ENCODE measurements around the gene SLC22A17. TPM values are rescaled to one million over a fixed set of nuclear protein-coding genes. Genes with fewer than 3 reads are reported as not detected.

Gene SLC22A17
- total RNA-seq, 2 donors from 2014 or later: 31.4 to 34.6 TPM

DNA sequence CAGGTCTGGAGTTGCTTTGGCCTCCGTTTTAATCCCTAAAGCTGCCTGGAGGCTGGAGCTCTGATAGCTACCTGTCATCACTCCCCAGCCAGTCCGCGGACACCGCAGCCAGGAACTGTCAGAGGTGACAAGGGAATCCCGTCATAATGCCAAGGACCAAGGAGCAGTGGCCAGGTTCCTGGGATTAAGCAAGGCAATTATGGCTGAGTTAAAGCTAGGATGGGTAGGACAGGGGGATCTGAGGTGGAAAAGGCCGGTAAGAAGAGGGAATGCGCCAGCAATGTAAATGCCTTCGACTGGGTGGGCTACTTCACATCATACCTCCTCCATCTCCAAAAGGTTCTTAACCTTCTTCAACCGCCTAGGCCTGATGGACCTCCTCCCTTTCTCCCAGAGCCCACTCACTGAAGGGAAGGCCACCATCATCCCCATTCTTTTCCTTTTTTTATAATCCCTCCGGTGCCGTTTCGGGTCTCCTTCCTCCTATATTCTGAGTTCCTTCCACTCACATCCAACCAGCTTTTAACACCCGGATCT lies 51.9 kb downstream of the SLC22A17 start:
- intact Hi-C loops (cut with DNase I): no loop called here
- peak; percentile 14 to 30 for ATAC-seq
- peak; percentile 65 for DNase-seq

GRCh38 chr14:23299986-23300686 lies 52.6 kb downstream of the SLC22A17 start:
- DNase-seq: no peak
- intact Hi-C loops (cut with DNase I): loop anchor here in 1 of 2 donors (5.0 kb wide), 1 partner anchor 178 kb away; no protein-coding TSS in a partner anchor
- ATAC-seq: no peak

DNA sequence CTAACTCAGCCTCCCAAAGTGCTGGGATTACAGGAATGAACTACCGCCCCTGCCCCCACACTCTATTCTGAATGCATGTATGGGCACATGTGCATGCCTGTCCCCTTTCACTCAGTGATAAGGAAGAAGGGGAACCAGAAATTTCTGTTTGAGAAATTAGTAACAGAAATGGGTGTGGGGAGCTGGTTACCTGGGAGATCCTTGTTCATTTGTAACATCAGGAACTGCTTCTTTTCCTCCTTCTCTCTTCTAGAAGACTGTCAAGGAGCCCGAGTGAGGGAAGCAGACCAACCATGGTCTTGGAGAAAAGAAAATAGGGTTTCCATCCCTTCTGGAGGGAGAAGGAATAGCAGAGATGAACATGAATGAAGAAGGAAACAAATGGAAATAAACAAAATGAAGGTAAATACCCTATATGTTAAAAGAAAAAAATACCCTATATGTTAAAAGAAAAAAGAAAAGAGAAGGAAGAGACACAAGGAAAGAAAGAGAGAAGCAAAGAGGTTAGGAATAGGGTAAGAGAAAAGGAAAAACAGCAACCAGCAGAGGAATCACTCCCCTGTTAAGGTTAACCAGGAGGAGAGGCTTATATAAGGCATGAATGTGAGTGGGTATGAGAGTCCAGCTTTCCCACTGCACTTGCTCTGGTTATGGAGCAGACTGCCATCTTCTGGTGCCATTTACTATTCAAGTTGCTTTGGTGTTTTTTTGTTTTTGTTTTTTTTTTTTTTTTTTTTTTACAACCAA lies 53.3 kb downstream of the SLC22A17 start:
- DNase-seq: no peak
- intact Hi-C loops (cut with DNase I): loop anchor here in 1 of 2 donors (5.0 kb wide), 1 partner anchor 177 kb away; no protein-coding TSS in a partner anchor
- ATAC-seq: no peak

DNA sequence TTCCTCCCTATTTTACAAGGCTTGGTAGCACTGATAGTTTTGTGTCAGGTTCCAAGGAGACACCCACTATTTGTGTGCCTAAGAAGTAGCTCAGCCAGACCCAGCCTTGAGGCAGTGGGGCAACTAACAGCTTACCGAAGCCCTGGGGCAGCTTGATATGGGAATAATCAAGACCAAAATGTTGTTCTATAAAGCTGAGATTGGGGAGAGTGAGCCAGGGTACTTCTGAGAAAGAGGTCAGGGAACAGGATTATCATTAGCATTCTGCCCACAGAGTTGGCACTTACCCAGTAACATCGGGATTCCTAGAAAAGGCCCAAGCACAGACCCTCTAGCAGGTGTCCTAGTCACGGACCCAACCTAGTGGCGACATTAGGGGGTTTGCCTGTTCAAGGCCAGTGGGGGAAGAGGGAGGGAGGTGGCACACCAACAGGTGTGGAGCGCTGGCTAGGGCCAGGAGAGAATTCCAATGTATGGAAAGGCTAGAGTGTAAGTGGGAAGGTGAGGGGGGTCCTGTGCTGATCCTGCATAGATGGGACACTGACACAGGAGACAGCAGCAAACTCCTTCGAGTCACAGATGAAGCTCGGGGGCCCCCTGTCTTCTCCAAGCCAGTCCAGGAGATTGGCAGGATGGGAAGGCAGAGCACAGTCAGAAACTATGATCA lies 54.9 kb downstream of the SLC22A17 start:
- ATAC-seq (no peak), DNase-seq (no peak)
- intact Hi-C loops (cut with DNase I): loop anchor here in 1 of 2 donors (5.0 kb wide), 1 partner anchor 175 kb away; no protein-coding TSS in a partner anchor

DNA sequence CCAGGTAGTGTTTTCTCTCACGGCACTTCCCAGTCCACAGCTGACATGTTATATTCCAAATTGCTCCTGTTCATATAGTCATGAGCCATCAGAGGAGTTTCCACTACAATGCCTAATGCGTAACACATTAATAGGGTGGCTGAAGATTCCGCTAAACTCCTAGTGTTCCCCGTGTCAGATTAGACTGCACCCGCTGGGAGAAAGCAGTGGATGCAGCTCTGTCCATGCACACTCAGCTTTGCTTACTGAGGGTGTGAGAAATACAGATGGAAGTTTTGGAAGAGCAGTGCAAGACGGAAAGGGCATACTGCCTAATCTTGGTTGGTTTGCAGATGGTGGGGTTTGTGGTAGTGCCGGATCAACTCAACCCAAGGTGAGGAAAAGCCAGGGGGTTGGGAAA lies 55.6 kb downstream of the SLC22A17 start:
- ATAC-seq: no peak
- no peak for DNase-seq
- intact Hi-C loops (cut with DNase I): loop anchor here in 1 of 2 donors (5.0 kb wide), 1 partner anchor 175 kb away; no protein-coding TSS in a partner anchor

Small RNAs within 50 kb of the gene (microRNA-seq; reads per million reads assigned to microRNA genes)
- 8,626 to 9,154 reads per million in 2 donors for gene MIR208A

Other genes starting within 250 kb of the SLC22A17 start
- not detected for gene CIROP, start 247.9 kb downstream of the SLC22A17 start, total RNA-seq
- not detected for gene CEBPE, start 233.6 kb downstream of the SLC22A17 start, total RNA-seq
- 10 to 100 TPM in 1 of 2 donors, 1 to 10 TPM in 1; 8.7 to 16.2 TPM for gene SLC7A8, start 169.2 kb downstream of the SLC22A17 start, total RNA-seq
- not detected for gene RNF212B, start 115.0 kb downstream of the SLC22A17 start, total RNA-seq
- 1 to 10 TPM; 8.3 to 8.5 TPM for gene HOMEZ, start 66.8 kb downstream of the SLC22A17 start, total RNA-seq
- gene PPP1R3E, start 50.0 kb downstream of the SLC22A17 start, total RNA-seq: 1 to 10 TPM; 8.0 to 8.3 TPM
- gene BCL2L2, start 46.1 kb downstream of the SLC22A17 start, total RNA-seq: 10 to 100 TPM; 46.7 to 47.7 TPM
- 10 to 100 TPM; 74.4 to 94.1 TPM for gene PABPN1, start 31.4 kb downstream of the SLC22A17 start, total RNA-seq
- 10 to 100 TPM in 1 of 2 donors, 1 to 10 TPM in 1; 5.8 to 10.3 TPM for gene EFS, start 12.3 kb upstream of the SLC22A17 start, total RNA-seq
- gene IL25, start 19.9 kb upstream of the SLC22A17 start, total RNA-seq: not detected
- gene CMTM5, start 24.2 kb upstream of the SLC22A17 start, total RNA-seq: 1 to 10 TPM in 1 of 2 donors, under 1 TPM in 1; 0.44 to 1.4 TPM
- over 10,000 TPM; 10,415 to 11,820 TPM for gene MYH6, start 55.4 kb upstream of the SLC22A17 start, total RNA-seq
- 100 to 1,000 TPM; 175 to 201 TPM for gene MYH7, start 82.8 kb upstream of the SLC22A17 start, total RNA-seq
- gene NGDN, start 116.8 kb upstream of the SLC22A17 start, total RNA-seq: 10 to 100 TPM; 20.1 to 23.6 TPM
- 1 to 10 TPM in 1 of 2 donors, under 1 TPM in 1; 0.89 to 1.3 TPM for gene ZFHX2, start 198.9 kb upstream of the SLC22A17 start, total RNA-seq
- gene THTPA, start 203.4 kb upstream of the SLC22A17 start, total RNA-seq: 10 to 100 TPM; 17.3 to 18.9 TPM
- 10 to 100 TPM; 16.5 to 32.3 TPM for gene AP1G2, start 214.9 kb upstream of the SLC22A17 start, total RNA-seq
- under 1 TPM; 0.24 to 0.68 TPM for gene JPH4, start 225.9 kb upstream of the SLC22A17 start, total RNA-seq